ENCODE results near the gene CDH13. TPM values are rescaled to one million over a fixed set of nuclear protein-coding genes. Genes with fewer than 3 reads are reported as not detected.

Gene CDH13
- total and polyA plus RNA-seq, 9 of the 15 experiments (the other 6 are each of a cell fraction or from before 2014, with no cell fraction given), result 0.03 TPM; not detected in 8

DNA sequence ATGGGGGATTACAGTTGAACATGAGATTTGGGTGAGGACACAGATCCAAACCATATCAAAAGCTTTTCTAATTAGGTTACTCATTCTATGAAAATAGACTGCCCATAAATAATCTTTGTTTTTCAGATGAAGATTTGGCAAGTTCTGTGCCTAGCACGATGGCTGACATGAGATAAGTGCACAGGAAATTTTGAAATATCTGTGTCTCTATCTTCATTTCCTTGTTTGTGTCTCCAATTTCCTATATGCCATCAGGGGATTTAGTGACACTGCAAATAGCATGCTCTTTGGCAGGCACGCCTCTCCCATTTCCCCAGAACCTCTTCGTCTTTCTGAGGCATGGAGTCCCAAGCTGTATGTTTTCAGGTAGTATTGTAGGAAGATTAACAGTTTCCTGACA, 544.6 kb downstream of the CDH13 start:
- TF ChIP-seq ZNF316 (IDR thresholded peaks at IDR 0.05), result no peak
- TF ChIP-seq FOXJ3 (CRISPR knock-in tag; IDR thresholded peaks at IDR 0.05), result no peak
- TF ChIP-seq BACH1 (tag; IDR thresholded peaks at IDR 0.05), result no peak
- TF ChIP-seq, protein P1, sequence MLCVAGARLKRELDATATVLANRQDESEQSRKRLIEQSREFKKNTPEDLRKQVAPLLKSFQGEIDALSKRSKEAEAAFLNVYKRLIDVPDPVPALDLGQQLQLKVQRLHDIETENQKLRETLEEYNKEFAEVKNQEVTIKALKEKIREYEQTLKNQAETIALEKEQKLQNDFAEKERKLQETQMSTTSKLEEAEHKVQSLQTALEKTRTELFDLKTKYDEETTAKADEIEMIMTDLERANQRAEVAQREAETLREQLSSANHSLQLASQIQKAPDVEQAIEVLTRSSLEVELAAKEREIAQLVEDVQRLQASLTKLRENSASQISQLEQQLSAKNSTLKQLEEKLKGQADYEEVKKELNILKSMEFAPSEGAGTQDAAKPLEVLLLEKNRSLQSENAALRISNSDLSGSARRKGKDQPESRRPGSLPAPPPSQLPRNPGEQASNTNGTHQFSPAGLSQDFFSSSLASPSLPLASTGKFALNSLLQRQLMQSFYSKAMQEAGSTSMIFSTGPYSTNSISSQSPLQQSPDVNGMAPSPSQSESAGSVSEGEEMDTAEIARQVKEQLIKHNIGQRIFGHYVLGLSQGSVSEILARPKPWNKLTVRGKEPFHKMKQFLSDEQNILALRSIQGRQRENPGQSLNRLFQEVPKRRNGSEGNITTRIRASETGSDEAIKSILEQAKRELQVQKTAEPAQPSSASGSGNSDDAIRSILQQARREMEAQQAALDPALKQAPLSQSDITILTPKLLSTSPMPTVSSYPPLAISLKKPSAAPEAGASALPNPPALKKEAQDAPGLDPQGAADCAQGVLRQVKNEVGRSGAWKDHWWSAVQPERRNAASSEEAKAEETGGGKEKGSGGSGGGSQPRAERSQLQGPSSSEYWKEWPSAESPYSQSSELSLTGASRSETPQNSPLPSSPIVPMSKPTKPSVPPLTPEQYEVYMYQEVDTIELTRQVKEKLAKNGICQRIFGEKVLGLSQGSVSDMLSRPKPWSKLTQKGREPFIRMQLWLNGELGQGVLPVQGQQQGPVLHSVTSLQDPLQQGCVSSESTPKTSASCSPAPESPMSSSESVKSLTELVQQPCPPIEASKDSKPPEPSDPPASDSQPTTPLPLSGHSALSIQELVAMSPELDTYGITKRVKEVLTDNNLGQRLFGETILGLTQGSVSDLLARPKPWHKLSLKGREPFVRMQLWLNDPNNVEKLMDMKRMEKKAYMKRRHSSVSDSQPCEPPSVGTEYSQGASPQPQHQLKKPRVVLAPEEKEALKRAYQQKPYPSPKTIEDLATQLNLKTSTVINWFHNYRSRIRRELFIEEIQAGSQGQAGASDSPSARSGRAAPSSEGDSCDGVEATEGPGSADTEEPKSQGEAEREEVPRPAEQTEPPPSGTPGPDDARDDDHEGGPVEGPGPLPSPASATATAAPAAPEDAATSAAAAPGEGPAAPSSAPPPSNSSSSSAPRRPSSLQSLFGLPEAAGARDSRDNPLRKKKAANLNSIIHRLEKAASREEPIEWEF (CRISPR knock-in tag; IDR thresholded peaks at IDR 0.05), result no peak
- TF ChIP-seq HNRNPK (IDR thresholded peaks at IDR 0.05; ENCODE audit: low read depth, low read length, poor library complexity, severe bottlenecking), result no peak
- no peak for TF ChIP-seq ZKSCAN1 (IDR thresholded peaks at IDR 0.05; ENCODE audit: low read depth, low read length)
- TF ChIP-seq POLR3G (IDR thresholded peaks at IDR 0.05; ENCODE audit: extremely low read depth, insufficient read length, insufficient replicate concordance), result no peak
- TF ChIP-seq CREB1 (IDR thresholded peaks at IDR 0.05), result no peak
- TF ChIP-seq CREB1 (CRISPR knock-in tag; IDR thresholded peaks at IDR 0.05), result no peak
- no peak for TF ChIP-seq ZNF232 (CRISPR knock-in tag; IDR thresholded peaks at IDR 0.05)
- no peak for TF ChIP-seq NCOA2 (IDR thresholded peaks at IDR 0.05; ENCODE audit: partially characterized antibody in 2 of 2)
- no peak for TF ChIP-seq ZFP36 (IDR thresholded peaks at IDR 0.05; ENCODE audit: low read depth, low read length, partially characterized antibody)
- no peak for TF ChIP-seq FOSL1 (tag; conservative IDR thresholded peaks at IDR 0.05)
- TF ChIP-seq EZH2 (IDR thresholded peaks at IDR 0.05; ENCODE audit: borderline replicate concordance, low read depth, low read length), result no peak
- no peak for TF ChIP-seq ZNF445 (CRISPR knock-in tag; IDR thresholded peaks at IDR 0.05; ENCODE audit: low read depth)
- TF ChIP-seq, protein P2, sequence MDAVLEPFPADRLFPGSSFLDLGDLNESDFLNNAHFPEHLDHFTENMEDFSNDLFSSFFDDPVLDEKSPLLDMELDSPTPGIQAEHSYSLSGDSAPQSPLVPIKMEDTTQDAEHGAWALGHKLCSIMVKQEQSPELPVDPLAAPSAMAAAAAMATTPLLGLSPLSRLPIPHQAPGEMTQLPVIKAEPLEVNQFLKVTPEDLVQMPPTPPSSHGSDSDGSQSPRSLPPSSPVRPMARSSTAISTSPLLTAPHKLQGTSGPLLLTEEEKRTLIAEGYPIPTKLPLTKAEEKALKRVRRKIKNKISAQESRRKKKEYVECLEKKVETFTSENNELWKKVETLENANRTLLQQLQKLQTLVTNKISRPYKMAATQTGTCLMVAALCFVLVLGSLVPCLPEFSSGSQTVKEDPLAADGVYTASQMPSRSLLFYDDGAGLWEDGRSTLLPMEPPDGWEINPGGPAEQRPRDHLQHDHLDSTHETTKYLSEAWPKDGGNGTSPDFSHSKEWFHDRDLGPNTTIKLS (IDR thresholded peaks at IDR 0.05; ENCODE audit: borderline replicate concordance, low read depth), result no peak
- BruUV-seq (replicated peaks), result no TSS peak
- WGBS (ENCODE audit: insufficient coverage, low coverage, missing lambda C conversion rate), result 0% methylated on average over 3 of the region's 3 CpGs
- ATAC-seq (no peak), DNase-seq (ENCODE audit: extremely low read depth in 1 of 4, low spot score in 3 of 4) (no peak), FAIRE-seq (no peak)
- ChIA-PET POLR2A (no interaction called here), CTCF (ENCODE audit: low intra/inter-chr PET ratio) (no interaction called here)
- H3K36me3 ChIP-seq (ENCODE audit: control insufficient read depth, insufficient read depth, low read length), result no peaks in the 10 kb centered on the region
- H3K4me1 ChIP-seq (replicated peaks in 1 of 2; ENCODE audit: control insufficient read depth in 2 of 2, insufficient read depth in 2 of 2, low read length in 2 of 2), result no peaks in the 10 kb centered on the region
- H3K79me2 ChIP-seq (ENCODE audit: control insufficient read depth, insufficient read depth, low read length), result no peaks in the 10 kb centered on the region
- no peaks in the 10 kb centered on the region for H4K20me1 ChIP-seq (replicated peaks; ENCODE audit: control insufficient read depth, insufficient read depth, low read length)
- H3K9ac ChIP-seq (ENCODE audit: insufficient read depth in 1 of 2, low read depth in 2 of 2, low read length in 2 of 2), result no peak overlapping the region
- no peaks in the 10 kb centered on the region for H3K9me3 ChIP-seq (replicated peaks; ENCODE audit: control insufficient read depth, insufficient read depth, low read depth, low read length)
- no peak overlapping the region for H2AFZ ChIP-seq (ENCODE audit: low read depth, low read length)
- no peaks in the 10 kb centered on the region for H3K27me3 ChIP-seq (ENCODE audit: control insufficient read depth in 2 of 2, insufficient read depth in 2 of 2, low read length in 2 of 2)
- no peak overlapping the region for H3K4me3 ChIP-seq
- no peak overlapping the region for H3K27ac ChIP-seq (ENCODE audit: extremely low read depth, low read depth, low read length)
- H3K4me2 ChIP-seq (ENCODE audit: insufficient read depth, low read length), result no peak overlapping the region
- no peaks in the 10 kb centered on the region for H3K9me1 ChIP-seq (ENCODE audit: control insufficient read depth, insufficient read depth, low read length)
- in situ Hi-C loops (cut with MboI), result no loop called here
- intact Hi-C loops (cut with micrococcal nuclease), result no loop called here

All from K562 (cell line).